Spleen (tissue), 11 donors: ENCODE results near the gene UBL4A. TPM values are rescaled to one million over a fixed set of nuclear protein-coding genes. Genes with fewer than 3 reads are reported as not detected.
A peak's percentile ranks its signal among the peaks of the same experiment; 100 is the strongest.

Experiments
- DNase-seq: peaks from one replicate; pipeline ENCODE4 v3.0.0-alpha.2; 2020
- H3K27ac ChIP-seq, 8 donors: fragments of 200-600 bp; sonication (generic) in 7 of 8; 1 replicate in 4 of 8; 2 replicates in 4 of 8; pipeline versions ENCODE4 v1.5.0 to v1.8.0; 2016 to 2021; ENCODE audit warnings: inconsistent platforms in 4 of 8, mild to moderate bottlenecking in 4 of 8, moderate library complexity in 1 of 8
- H3K27me3 ChIP-seq, 7 donors: fragments of 200-600 bp; sonication (generic) in 6 of 7; replicated peaks in 1 of 7; 1 replicate in 4 of 7; 2 replicates in 3 of 7; pipeline versions ENCODE4 v1.5.0 to v1.8.0; 2016 to 2021; ENCODE audit warnings: inconsistent platforms in 3 of 7, mild to moderate bottlenecking in 1 of 7
- H3K36me3 ChIP-seq, 6 donors: fragments of 200-600 bp; sonication (generic) in 5 of 6; 1 replicate in 4 of 6; 2 replicates in 2 of 6; pipeline versions ENCODE4 v1.5.0 to v1.8.0; 2016 to 2021; ENCODE audit warnings: inconsistent platforms in 2 of 6
- H3K4me1 ChIP-seq, 6 donors: fragments of 200-600 bp; sonication (generic) in 5 of 6; 1 replicate in 3 of 6; 2 replicates in 3 of 6; pipeline versions ENCODE4 v1.5.0 to v1.8.0; 2016 to 2021; ENCODE audit warnings: inconsistent platforms in 3 of 6
- H3K4me3 ChIP-seq, 8 donors: fragments of 200-600 bp; sonication (generic) in 7 of 8; 1 replicate in 4 of 8; 2 replicates in 4 of 8; pipeline versions ENCODE4 v1.5.0 to v1.8.0; 2016 to 2021; ENCODE audit warnings: inconsistent platforms in 4 of 8, mild to moderate bottlenecking in 4 of 8, moderate library complexity in 2 of 8
- H3K9me3 ChIP-seq, 8 donors: fragments of 200-600 bp; sonication (generic) in 7 of 8; 1 replicate in 4 of 8; 2 replicates in 4 of 8; pipeline versions ENCODE4 v1.5.0 to v1.8.0; 2016 to 2021; ENCODE audit warnings: inconsistent platforms in 4 of 8
- POLR2A ChIP-seq, 3 donors: fragments of 450-650 bp; IDR thresholded peaks; one replicate each; pipeline ENCODE4 v1.5.1; 2017; ENCODE audit warnings: antibody characterized with exemption in 3 of 3, mild to moderate bottlenecking in 1 of 3
- POLR2AphosphoS5 ChIP-seq, 3 donors: sonication (generic); formaldehyde crosslinking; IDR thresholded peaks; one replicate each; pipeline ENCODE4 v1.5.1; 2017; ENCODE audit warnings: antibody characterized with exemption in 3 of 3
- WGBS, 5 donors: extraction: QIAGEN DNeasy Blood & Tissue Kit in 3 of 5; methylation state at CpG; one replicate each; pipeline versions ENCODE4 v1.1.5 to v1.1.7; 2013 to 2018; 5-methylcytosine and 5-hydroxymethylcytosine counted together
- intact Hi-C: fragments of 100-400 bp; cut with DNase I; formaldehyde crosslinking; loops from one replicate; pipeline ENCODE4 v1.15.0; 2023; ENCODE audit warnings: low total_unique reads
- polyA plus RNA-seq, 3 donors: library from polyadenylated mRNA; stranded (reverse); fragments of 200-250 nt; gene quantifications; one replicate each; pipeline ENCODE4 v1.2.1, GENCODE V29; 2013
- total RNA-seq, 7 donors: library from RNA; depleted of rRNA in 3 of 7; stranded (reverse); fragments of >200 nt in 3 of 7; fragmentation: NEBNext Ultra II Directional in 4 of 7; extraction: Animal tissue kit (Norgen Biotek cat#: 25700) in 4 of 7; gene quantifications; one replicate each; pipeline versions ENCODE4 v1.1.0 to v1.2.1, GENCODE V29; 2016 to 2021
- TF ChIP-seq, protein P1 (sequence below), 11 experiments: fragments of 200-600 bp in 7 of 11; fragments of 450-650 bp in 4 of 11; sonication (generic) in 4 of 11; IDR thresholded peaks in 8 of 11; conservative IDR thresholded peaks in 3 of 11; 1 replicate in 7 of 11; 2 replicates in 4 of 11; pipeline versions ENCODE4 v1.4.0 to v1.8.0; 2016 to 2021; ENCODE audit warnings: antibody characterized with exemption in 11 of 11, inconsistent platforms in 4 of 11, mild to moderate bottlenecking in 1 of 11
- donor health status: healthy with polysubstance abuse.
- donor health status: DM: no; HTN: no; CAD: no; lungs with moderate emphysema.
- donor health status: DM: no; HTN: no; CAD: no.
- donor health status: Bipolar disorder and iron deficiency.
- donor health status: healthy.
- donor health status: DM: no; HTN: no; CAD: no.
- donor health status: DM: yes; HTN: yes; CAD: no.

UBL4A gene
- total and polyA plus RNA-seq, 10 donors: 13.4 to 36.3 (median 21.8) TPM

DNA sequence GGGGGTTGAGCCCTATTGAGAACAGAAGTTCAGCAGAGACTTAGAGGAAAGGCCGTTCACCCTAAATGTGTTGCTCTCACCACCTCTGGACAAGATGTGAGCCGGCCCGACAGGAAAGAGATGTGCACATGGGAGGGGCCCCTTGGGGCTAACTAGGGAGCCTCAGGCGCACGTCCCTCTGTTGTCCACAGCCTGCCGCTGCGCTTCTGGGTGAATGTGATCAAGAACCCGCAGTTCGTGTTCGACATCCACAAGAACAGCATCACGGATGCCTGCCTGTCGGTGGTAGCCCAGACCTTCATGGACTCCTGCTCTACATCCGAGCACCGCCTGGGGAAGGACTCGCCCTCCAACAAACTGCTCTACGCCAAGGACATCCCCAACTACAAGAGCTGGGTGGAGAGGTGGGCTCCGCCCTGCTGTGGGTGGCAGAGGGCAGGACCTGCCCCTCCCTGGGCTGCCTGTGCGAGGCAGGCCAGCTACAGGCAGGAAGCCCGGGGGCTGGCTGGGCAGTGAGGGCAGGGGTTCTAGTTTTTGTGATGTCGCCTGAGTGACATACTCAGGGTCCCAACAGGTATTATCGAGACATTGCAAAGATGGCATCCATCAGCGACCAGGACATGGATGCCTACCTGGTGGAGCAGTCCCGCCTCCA, 15.4 kb downstream of the UBL4A start:
- TF ChIP-seq, protein P1, sequence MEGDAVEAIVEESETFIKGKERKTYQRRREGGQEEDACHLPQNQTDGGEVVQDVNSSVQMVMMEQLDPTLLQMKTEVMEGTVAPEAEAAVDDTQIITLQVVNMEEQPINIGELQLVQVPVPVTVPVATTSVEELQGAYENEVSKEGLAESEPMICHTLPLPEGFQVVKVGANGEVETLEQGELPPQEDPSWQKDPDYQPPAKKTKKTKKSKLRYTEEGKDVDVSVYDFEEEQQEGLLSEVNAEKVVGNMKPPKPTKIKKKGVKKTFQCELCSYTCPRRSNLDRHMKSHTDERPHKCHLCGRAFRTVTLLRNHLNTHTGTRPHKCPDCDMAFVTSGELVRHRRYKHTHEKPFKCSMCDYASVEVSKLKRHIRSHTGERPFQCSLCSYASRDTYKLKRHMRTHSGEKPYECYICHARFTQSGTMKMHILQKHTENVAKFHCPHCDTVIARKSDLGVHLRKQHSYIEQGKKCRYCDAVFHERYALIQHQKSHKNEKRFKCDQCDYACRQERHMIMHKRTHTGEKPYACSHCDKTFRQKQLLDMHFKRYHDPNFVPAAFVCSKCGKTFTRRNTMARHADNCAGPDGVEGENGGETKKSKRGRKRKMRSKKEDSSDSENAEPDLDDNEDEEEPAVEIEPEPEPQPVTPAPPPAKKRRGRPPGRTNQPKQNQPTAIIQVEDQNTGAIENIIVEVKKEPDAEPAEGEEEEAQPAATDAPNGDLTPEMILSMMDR (IDR thresholded peaks at IDR 0.05 in 8 of 11, conservative IDR thresholded peaks at IDR 0.05 in 3 of 11): no peak
- TF ChIP-seq POLR2AphosphoS5 (IDR thresholded peaks at IDR 0.05) (peak in 1 of 3 donors; percentile 22), POLR2A (IDR thresholded peaks at IDR 0.05) (no peak)
- Histone ChIP-seq H3K36me3 (peaks cover 0 to 74% (median 37%) of the 10 kb centered on the region in 6 donors), H3K4me3 (no peak overlapping the region), H3K9me3 (no peaks in the 10 kb centered on the region), H3K4me1 (no peaks in the 10 kb centered on the region), H3K27ac (no peak overlapping the region), H3K27me3 (no peaks in the 10 kb centered on the region)
- WGBS, 5 donors: 82 to 86% (median 86%) methylated on average over 16 to 23 of the region's 23 CpGs; no CpG with 5 or more reads in 1 of the 5 donors
- intact Hi-C loops: no loop called here
- DNase-seq: peak; percentile 72

DNA sequence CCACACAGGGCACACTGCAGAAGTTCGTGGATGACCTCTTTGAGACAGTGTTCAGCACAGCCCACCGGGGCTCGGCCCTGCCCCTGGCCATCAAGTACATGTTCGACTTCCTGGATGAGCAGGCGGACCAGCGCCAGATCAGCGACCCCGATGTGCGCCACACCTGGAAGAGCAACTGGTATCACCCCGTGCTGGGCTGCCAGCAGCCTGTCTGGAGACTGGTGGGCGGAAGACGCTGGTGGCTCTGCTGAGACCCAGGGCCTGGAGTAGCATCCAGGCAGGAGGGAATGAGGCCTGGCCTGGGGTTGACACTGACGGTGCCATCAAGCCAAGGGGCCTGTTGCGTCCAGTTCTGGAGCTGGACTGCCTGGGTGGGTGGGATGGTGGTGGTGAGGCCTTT, 16.0 kb downstream of the UBL4A start:
- Histone ChIP-seq H3K36me3 (peaks cover 0 to 80% (median 43%) of the 10 kb centered on the region in 6 donors), H3K9me3 (no peaks in the 10 kb centered on the region), H3K27me3 (no peaks in the 10 kb centered on the region), H3K4me1 (no peaks in the 10 kb centered on the region), H3K4me3 (no peak overlapping the region), H3K27ac (no peak overlapping the region)
- DNase-seq: peak; percentile 67
- intact Hi-C loops: no loop called here
- TF ChIP-seq POLR2A (IDR thresholded peaks at IDR 0.05) (no peak), POLR2AphosphoS5 (IDR thresholded peaks at IDR 0.05) (no peak)
- TF ChIP-seq, protein P1 (IDR thresholded peaks at IDR 0.05 in 8 of 11, conservative IDR thresholded peaks at IDR 0.05 in 3 of 11): no peak
- 92 to 96% (median 94%) methylated on average over 10 to 14 of the region's 14 CpGs for WGBS, 5 donors

DNA sequence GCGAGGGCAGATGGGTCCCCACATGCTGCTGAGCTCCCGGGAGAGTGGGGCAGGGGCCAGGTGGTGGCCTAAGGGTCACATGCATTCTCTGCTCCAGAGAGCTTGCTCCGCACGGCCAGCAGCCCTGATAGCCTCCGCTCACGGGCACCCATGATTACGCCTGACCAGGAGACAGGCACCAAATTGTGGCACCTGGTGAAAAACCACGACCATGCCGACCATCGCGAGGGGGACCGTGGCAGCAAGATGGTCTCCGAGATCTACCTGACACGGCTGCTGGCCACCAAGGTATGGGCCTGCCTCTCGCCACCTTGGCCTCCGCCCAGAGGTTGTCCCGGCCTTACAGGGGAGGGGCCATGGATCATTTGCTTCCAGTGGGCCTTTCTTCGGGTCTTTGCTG, 16.5 kb downstream of the UBL4A start:
- no peak for DNase-seq
- Histone ChIP-seq H3K27ac (no peak overlapping the region), H3K4me3 (no peak overlapping the region), H3K36me3 (peaks cover 0 to 85% (median 45%) of the 10 kb centered on the region in 6 donors), H3K9me3 (no peaks in the 10 kb centered on the region), H3K27me3 (no peaks in the 10 kb centered on the region), H3K4me1 (no peaks in the 10 kb centered on the region)
- 91 to 100% (median 93%) methylated on average over 2 to 18 of the region's 18 CpGs for WGBS, 5 donors
- TF ChIP-seq POLR2AphosphoS5 (IDR thresholded peaks at IDR 0.05): no peak
- TF ChIP-seq, protein P1 (IDR thresholded peaks at IDR 0.05 in 8 of 11, conservative IDR thresholded peaks at IDR 0.05 in 3 of 11): no peak
- TF ChIP-seq POLR2A (IDR thresholded peaks at IDR 0.05): no peak
- intact Hi-C loops: no loop called here

DNA sequence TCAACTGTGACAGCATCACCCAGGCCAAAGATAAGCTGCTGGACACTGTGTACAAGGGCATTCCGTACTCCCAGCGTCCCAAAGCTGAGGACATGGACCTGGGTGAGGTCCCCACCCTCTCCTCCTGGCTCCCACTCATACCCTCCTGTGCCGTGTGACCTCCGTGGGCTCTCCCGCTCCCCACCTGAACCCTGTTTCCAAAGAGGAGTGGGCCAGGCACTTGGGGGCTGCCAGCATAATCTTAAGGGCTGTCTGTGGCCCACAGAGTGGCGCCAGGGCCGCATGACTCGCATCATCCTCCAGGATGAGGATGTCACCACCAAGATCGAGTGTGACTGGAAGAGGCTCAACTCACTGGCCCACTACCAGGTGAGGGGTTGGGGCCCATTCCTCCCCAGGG, 17.3 kb downstream of the UBL4A start:
- H3K36me3 ChIP-seq: peaks cover 0 to 93% (median 48%) of the 10 kb centered on the region in 6 donors
- TF ChIP-seq POLR2A (IDR thresholded peaks at IDR 0.05): no peak
- TF ChIP-seq, protein P1 (IDR thresholded peaks at IDR 0.05 in 8 of 11, conservative IDR thresholded peaks at IDR 0.05 in 3 of 11): no peak
- no peak for TF ChIP-seq POLR2AphosphoS5 (IDR thresholded peaks at IDR 0.05)

More for the DNA sequence above, 17.3 kb downstream of the UBL4A start:
- WGBS, 5 donors: 91 to 100% (median 92%) methylated on average over 4 to 9 of the region's 9 CpGs
- no peaks in the 10 kb centered on the region for H3K9me3 ChIP-seq
- intact Hi-C loops: no loop called here
- H3K27ac ChIP-seq: no peak overlapping the region
- H3K4me1 ChIP-seq: no peaks in the 10 kb centered on the region
- no peak overlapping the region for H3K4me3 ChIP-seq
- no peaks in the 10 kb centered on the region for H3K27me3 ChIP-seq
- DNase-seq: no peak
